ENCODE measurements around the gene BBS5.

- TF ChIP-seq EZH2 (IDR thresholded peaks at IDR 0.05; ENCODE audit: insufficient read depth, poor library complexity, severe bottlenecking) (no peak), EZH2phosphoT487 (IDR thresholded peaks at IDR 0.05; ENCODE audit: insufficient read depth, low read depth) (no peak)
Measured at GRCh38 chr2:169469952-169470572, 9.2 kb upstream of the BBS5 start.

All from GM23248 (cell line).